HG03280 (cell line): Measurements from ENCODE around the gene C1QTNF1.

ENCODE experiments used
- ATAC-seq: cut with Tn5 transposase; IDR thresholded peaks from one replicate; pipeline ENCODE4 v1.9.1; 2021; ENCODE audit warnings: mild to moderate bottlenecking, moderate library complexity; ENCODE audit not compliant: unreplicated experiment

The C1QTNF1 gene

DNA sequence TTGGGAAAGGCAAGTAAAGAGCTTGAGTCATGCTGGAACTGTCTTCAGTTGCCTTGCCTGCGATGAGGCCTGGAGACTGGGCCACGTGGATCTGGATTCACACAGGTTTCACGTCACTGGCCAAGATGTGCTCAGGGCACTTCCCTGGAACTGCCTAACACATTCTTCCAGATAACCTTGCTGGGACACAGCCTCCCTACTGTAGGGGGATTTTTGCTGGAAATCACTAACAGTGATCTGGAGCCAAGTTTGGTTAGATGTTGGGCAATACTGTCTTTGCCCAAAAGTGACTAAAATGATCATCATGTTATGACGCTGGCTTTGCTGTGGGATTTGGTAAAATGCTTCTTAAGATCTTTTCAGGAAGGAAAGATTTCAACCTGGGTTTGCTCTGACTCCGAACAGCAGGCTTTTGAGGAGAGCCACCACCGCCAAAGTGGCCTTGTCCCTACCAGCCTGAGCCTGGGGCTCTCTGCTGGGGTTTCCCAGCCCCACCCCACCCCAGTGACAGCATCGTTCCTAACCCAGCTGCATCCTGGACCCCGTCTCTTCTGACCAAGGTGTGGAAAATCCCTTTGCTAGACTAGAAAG is 14.7 kb downstream of the C1QTNF1 start:
- ATAC-seq: no peak

DNA sequence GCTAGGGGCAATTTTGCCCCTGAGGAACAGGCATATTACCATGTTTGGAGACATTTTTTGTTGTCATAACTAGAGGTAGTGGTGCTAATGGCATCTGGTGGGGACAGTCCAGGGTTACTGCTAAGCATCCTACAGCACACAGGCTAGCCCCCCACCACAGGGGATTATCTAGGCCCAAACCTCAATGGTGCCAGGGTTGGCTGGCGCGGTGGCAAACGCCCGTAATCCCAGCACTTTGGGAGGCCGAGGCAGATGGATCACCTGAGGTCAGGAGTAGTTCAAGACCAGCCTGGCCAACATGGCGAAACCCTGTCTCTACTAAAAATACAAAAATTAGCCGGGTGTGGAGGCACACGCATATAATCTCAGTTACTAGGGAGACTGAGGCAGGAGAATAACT is 15.2 kb downstream of the C1QTNF1 start:
- no peak for ATAC-seq

DNA sequence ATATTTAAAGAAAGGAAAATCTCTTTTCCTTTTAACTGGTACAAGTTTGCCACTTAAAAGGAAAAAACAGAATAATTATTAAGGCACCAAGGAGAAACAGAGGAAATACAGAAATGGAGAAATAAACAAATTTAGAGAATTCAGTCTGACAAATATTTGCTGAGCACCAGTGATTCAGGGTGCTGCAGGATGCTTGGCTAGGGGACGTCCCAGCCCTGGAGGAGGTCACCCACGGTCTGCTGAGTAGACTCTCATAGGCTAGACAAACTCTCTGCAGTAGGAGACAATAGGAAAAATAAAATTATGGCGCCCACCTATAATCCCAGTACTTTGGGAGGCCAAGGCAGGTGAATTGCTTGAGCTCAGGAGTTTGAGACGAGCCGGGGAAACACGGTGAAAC is 15.9 kb downstream of the C1QTNF1 start:
- no peak for ATAC-seq

DNA sequence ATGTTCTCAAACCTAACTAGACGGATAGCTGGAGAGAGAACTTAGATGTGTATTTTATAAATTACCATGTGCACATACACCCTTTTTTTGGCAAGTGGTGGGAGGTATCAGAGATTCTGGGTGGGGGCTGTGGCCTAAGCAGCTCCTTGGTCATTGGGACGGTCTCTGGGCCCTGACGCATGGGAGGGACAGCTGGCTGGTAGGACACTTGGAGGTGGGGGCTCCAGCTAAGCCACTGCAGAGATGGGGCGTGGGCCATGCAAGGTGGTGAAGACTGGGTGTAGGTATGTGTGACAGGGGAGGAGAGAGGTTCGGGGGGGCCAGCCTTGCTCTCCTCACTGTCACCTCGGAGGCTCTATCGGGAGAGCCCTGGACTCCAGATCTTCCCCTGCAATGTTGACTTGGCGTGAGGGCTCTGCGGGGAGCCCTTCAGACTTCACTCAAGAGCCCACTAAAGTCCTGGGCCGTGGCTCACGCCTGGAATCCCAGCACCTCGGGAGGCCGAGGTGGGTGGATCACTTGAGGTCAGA is 17.1 kb downstream of the C1QTNF1 start:
- ATAC-seq: no peak

DNA sequence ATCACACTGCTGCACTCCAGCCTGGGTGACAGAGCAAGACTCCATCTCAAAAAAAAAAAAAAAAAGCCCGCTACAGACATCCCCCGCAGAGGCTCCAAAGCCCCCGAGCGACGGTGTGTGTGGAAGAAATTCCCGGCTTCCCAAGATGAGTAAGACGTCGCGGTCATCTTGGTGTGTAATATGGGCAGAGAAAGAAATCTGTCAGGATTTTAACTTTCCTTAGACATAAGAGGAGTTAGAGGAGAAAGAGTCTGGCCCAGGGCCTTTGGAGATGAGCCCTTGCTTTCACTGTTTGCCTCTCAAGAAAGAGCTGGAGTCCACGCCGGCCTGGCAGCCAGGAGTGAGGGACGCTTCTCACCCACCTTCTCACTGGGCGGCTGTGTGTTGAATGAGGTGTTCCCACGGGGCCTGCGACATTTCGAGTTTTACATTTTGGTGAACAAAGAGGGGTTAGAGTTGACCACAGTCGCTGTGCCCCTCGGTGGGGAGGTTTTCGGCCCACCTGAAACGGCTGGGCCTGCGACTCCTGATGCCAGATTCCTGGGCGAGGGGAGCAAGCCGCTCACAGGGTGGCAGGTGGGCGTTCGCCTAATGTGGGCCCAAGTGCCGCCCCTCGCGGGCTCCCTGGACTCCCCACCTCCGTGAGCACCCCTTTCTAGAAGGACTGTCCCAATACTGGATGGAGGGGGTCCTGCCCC is 17.9 kb downstream of the C1QTNF1 start:
- no peak for ATAC-seq

DNA sequence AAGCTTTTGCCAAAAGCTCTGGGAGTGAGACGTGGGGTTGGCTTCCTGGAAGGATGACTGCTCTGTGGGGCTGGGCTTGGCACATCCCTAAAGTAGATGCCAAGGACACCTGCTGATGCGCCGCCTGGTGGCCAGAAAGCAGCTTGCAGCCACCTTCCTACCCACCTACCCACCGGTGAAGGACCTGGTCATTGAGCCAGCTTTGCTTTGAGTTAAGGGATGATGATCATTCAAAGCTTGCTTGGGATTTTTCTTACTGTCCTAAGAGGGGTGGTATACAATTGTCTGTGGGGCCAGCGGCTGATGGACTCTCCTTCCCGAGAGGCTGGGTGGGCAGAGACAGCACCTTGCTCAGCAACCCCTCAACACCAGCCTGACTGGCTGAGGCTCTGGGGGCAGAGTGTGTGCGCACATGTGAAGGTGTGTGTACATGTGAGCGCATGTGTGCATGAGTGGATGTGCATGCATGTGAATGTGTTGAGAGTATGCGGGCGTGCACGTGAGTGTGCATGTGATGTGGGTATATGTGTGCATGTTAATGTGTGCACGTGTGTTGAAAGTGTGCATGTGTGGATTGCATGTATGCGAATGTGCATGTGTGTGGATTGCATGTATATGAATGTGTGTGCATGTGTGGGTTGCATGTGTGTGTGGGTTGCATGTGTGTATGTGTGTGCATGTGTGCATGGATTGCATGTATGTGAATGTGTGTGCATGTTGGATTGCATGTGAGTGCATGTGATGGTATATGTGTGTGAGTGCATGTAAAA is 18.6 kb downstream of the C1QTNF1 start:
- ATAC-seq: no peak

DNA sequence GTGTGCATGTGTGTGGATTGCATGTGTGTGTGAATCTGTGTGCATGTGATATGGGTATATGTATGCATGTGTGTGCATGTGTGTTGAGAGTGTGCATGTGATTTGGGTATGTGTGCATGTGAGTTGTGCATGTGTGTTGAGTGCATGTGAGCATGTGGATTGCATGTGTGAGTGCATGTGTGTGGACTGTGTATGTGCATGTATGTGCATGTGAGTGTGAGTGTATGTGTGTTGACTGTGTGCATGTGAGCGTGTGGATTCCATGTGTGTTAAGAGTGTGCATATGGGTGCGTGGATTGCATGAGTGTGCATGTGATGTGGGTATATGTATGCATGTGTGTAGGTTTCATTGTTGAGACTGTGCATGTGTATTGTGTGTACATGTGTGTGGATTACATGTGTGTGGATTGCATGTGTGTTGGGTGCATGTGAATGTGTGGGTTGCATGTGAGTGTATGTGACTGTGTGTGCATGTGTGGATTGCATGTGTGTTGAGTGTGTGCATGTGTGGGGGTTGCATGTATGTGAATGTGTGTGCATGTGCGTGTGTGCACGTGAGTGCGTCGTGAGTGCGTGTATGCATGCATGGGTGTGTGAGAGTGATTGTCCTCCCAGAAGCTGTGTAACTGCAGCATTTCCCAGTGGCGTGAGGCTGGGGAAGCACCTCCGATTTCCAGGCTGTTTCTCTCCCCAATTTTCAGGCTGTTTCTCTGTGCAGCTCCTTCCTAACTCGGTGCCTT is 19.4 kb downstream of the C1QTNF1 start:
- no peak for ATAC-seq

DNA sequence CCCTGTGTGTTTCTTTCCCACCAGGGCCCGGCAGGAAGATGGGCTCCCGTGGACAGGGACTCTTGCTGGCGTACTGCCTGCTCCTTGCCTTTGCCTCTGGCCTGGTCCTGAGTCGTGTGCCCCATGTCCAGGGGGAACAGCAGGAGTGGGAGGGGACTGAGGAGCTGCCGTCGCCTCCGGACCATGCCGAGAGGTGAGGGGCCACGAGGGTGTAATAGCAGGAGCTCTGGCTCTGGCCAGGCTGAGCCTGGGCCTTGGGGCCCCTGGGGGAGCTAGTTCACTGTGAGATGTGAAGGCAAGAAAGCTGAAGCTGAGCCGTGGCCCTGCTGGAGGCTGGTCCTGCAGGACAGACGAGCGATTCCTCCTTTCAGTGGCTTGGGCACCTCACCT is 20.0 kb downstream of the C1QTNF1 start:
- ATAC-seq: no peak

DNA sequence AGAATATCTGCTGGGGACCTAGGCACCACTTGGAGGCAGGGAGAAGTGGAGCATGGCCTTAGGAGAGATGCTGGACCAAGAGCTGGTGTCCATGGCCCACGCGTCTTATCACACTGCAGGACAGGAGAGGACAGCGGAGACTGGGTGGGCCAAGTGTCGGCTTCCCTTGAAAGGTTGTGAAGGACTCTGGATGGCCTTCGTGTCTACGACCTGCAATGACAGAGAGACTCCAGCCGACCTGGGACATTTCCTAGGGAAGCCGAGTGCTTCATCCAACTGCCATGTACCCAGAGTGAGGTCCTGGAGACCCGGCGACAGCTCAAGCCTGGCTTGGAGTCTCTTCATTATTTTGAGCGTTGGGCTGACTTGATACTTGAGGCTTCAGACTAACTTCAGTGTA is 20.5 kb downstream of the C1QTNF1 start:
- no peak for ATAC-seq

DNA sequence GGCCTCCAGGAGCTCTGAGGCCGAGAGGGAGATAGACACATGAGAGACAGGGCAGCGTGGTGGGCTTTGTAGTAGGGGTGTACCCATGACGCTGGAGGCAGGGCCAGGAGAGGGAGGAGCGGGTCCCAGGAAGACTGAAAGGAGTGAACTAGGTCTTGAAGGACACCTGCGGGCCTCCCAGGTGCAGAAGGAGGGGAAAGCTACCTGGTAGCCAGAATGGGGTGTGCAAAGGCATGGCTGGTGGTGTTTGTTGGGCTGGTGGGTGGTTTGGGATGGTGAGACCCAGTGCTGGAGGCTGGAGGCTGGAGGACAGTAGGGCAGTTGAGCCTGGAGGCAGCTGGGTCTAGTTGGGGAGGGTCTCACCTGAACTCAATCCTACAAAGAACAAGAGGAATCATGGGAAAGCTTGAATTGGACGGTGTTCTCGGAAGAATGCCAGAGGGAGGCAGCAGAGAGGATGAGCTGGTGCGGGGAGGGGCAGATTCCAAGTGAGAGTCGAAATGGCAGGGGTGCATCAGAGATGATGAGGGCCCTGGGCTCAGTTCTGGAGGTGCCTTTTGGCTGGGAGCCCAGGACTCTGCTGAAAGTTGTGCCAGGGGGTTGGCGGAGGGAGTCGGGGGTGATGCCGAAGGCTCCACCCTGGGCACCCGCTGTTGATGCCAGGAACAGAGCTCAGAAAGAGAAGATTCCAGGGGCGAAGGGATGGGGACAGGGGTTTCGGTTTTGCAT is 21.2 kb downstream of the C1QTNF1 start:
- no peak for ATAC-seq

DNA sequence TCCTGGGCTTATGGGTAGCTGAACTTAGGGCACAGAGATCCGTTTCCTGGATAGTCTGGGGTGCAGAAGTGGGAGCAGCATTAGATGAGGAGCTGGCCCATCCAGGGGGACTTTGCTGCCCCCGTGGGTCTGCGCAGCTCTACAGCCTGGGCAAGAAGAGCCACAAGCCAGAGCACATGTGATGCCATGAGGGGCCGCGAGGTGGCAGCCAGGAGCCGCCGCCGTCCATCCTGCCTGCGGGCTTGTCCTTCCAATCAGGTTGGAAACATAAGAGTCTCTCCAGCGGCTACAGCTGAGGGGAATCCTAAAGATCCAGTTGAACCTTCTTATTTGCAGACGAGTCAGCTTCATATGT is 21.9 kb downstream of the C1QTNF1 start:
- ATAC-seq: no peak

DNA sequence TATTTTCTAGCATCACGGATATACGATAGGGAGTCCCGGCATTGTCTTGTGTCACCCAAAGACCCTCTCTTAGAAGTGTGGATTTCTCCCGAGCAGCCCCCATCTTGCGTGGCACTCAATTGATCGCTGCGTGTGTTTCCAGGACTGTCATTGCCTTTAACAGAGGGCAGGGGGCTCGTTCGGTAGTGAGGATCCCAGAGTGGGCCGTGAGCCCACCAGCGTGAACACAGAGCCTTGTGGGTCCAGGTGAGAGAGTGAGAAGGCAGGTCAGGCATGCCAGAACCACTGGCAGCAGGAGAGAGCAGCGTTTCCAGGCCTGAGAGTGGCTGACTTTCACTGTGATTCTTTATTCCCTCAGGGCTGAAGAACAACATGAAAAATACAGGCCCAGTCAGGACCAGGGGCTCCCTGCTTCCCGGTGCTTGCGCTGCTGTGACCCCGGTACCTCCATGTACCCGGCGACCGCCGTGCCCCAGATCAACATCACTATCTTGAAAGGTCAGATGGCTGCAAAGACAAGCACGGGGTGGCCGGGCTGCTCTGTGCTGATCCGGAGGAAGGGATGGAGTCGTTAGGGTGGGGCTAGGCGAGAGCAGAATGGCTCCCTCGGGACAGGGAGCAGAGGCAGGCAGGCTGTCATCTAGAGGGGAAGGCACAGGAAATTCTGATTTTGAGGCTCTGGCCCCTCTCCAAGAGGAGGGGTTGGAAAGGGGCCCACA is 22.4 kb downstream of the C1QTNF1 start:
- ATAC-seq: no peak

DNA sequence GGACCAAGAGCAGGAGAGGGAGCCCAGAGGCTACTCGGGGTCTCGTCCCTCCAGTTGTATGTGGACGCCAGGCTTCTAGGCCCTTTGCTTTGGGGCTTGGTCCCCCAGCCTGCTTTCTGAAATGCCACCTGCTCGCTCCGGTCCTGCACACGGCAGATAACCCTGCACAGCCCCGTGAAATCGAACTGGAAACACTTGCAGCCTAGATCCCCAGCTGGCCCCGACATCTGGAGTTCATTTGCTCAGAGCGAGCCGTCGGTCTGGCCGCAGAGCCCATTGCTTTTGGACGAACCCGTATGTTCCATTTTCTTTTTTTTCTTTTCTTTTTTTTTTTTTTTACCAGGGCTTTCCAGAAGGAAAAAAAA is 22.9 kb downstream of the C1QTNF1 start:
- ATAC-seq: no peak

DNA sequence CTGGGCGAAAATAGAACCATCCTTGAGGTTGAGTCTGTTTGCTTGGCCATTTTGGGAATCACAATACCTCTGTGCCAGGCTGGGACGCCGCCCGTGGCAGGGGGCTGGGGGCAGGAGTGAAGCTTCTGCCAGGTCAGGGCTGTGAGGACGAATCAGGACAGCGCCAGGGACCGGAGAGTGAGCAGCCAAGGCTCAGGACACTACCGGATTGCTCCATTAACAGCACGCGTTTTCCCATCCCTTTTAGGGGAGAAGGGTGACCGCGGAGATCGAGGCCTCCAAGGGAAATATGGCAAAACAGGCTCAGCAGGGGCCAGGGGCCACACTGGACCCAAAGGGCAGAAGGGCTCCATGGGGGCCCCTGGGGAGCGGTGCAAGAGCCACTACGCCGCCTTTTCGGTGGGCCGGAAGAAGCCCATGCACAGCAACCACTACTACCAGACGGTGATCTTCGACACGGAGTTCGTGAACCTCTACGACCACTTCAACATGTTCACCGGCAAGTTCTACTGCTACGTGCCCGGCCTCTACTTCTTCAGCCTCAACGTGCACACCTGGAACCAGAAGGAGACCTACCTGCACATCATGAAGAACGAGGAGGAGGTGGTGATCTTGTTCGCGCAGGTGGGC is 23.4 kb downstream of the C1QTNF1 start:
- no peak for ATAC-seq

DNA sequence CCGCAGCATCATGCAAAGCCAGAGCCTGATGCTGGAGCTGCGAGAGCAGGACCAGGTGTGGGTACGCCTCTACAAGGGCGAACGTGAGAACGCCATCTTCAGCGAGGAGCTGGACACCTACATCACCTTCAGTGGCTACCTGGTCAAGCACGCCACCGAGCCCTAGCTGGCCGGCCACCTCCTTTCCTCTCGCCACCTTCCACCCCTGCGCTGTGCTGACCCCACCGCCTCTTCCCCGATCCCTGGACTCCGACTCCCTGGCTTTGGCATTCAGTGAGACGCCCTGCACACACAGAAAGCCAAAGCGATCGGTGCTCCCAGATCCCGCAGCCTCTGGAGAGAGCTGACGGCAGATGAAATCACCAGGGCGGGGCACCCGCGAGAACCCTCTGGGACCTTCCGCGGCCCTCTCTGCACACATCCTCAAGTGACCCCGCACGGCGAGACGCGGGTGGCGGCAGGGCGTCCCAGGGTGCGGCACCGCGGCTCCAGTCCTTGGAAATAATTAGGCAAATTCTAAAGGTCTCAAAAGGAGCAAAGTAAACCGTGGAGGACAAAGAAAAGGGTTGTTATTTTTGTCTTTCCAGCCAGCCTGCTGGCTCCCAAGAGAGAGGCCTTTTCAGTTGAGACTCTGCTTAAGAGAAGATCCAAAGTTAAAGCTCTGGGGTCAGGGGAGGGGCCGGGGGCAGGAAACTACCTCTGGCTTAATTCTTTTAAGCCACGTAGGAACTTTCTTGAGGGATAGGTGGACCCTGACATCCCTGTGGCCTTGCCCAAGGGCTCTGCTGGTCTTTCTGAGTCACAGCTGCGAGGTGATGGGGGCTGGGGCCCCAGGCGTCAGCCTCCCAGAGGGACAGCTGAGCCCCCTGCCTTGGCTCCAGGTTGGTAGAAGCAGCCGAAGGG is 24.2 kb downstream of the C1QTNF1 start:
- no peak for ATAC-seq

DNA sequence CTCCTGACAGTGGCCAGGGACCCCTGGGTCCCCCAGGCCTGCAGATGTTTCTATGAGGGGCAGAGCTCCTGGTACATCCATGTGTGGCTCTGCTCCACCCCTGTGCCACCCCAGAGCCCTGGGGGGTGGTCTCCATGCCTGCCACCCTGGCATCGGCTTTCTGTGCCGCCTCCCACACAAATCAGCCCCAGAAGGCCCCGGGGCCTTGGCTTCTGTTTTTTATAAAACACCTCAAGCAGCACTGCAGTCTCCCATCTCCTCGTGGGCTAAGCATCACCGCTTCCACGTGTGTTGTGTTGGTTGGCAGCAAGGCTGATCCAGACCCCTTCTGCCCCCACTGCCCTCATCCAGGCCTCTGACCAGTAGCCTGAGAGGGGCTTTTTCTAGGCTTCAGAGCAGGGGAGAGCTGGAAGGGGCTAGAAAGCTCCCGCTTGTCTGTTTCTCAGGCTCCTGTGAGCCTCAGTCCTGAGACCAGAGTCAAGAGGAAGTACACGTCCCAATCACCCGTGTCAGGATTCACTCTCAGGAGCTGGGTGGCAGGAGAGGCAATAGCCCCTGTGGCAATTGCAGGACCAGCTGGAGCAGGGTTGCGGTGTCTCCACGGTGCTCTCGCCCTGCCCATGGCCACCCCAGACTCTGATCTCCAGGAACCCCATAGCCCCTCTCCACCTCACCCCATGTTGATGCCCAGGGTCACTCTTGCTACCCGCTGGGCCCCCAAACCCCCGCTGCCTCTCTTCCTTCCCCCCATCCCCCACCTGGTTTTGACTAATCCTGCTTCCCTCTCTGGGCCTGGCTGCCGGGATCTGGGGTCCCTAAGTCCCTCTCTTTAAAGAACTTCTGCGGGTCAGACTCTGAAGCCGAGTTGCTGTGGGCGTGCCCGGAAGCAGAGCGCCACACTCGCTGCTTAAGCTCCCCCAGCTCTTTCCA is 25.1 kb downstream of the C1QTNF1 start:
- no peak for ATAC-seq

DNA sequence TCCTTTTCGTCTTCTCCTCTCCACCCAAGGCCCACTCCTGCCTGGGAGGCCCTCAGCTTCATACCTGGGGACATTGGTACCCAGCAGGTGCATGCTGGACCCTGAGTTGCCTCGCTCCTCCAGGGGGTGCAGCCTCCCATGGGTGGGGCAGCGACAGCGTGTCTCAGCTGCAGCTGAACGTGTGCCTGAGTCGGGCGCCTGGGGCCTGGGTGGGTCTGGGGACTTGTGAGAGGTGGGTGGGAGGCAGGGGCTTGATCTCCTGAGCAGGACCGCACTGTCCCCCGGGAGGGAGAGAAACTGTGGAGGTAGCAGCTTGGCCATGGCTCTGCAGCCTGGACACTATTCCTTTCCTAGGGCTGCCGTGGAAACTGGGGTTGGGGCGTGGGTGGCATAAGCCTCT is 25.9 kb downstream of the C1QTNF1 start:
- no peak for ATAC-seq

DNA sequence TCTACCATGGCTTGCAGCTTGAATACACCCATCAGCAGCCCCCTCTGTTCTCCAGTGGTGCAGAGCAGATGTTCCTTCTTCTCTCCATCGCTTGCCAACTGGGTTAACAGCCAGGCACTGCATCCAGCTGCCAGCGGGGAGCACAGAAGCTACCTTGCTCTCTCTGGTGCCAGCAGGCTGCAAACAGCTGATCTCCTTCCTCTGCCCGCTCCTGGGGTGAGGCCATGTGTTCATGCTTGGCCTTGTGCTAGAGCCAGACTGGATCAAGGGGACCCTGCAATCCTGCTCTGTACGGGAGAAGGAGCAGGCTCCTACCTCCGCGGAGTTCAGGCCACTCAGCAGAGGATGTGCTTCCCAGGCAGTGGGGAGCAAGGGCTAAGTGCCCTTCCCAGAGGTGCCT is 26.6 kb downstream of the C1QTNF1 start:
- ATAC-seq: no peak
